HK-2 (cell line): Measurements from ENCODE around the gene ACTN4.
A peak's percentile ranks its signal among the peaks of the same experiment; 100 is the strongest.

Source experiments
- DNase-seq: peaks from one replicate; pipeline ENCODE4 v3.0.0-alpha.2; 2018; ENCODE audit not compliant: unreplicated experiment

The ACTN4 gene

DNA sequence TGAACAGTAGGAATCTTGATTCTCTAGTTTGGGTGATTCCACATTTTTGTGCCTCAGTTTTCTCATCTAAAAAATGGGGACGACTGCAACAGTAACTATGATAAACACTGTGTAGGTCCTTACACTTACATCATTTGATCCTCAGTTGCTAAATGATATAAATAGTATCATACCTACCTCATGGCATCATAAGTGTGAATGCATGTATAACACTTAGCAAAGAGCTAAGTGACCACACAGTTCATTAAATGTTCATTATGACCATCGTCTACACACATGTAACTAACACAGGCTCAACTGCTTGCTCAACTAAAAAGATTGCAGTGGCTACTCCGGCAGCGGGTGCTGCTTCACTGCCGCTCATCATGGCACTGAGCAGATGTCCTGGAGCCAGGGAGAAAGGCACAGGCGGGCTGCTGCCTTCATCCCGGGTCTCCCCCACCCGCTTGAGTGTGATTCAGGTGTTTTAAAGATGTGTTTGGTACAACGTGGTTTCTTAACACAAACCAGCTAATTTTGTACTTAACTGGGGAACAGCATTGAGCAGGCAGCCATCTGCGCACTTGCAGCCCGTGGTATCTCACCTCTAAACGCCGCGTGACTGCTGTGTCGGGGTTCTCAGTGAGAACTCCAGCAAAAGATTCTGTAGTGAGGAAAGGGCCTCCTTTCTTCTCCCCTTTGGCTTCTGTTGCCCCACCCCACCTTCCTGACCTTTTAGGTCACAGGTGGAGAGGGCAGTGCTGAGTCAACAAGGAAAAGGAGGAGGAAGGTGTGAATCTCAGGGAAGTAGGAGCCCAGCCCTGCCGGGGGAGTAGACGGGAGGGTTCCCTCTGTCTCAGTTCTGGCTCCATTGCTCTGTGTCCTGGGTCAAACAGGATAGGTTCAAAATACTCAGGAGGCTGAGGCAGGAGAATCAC, 11.7 kb upstream of the ACTN4 start:
- no peak for DNase-seq

DNA sequence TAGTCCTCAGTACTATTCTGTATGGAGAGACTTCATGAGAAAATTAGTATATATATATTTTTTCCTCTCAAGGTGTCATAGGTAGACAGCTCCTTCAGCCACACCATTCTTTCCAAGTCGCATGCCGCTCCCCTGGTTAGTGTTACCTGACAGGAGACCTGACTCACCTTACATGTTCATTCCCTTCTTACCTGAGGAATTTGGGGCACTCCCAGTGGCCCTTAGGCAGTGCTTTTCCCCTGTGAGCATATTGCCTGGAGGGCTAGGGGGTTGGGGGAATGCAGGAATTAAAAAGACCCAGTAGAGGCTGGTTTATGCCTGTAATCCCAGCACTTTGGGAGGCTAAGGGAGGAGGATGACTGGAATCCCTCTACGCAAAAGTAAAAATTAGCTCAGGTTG, 9.0 kb upstream of the ACTN4 start:
- no peak for DNase-seq

DNA sequence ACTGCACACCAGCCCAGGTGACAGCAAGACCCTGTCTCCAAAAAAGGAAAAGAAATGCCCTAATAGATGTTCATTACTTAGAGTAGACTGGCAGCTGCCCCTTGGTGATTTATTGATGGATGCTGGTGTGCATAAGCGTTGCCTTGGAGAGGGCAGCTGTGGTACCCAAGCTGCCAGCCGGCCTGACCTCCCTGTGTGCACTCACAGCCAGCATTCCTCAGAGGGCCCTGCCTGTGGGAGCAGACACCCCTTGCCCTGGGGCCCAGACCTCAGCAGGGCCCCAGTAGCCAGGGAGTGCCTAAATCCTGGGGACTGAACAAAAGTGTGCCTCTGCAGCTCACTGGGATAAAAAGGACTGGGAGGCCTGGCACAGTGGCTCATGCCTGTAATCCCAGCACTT, 7.8 kb upstream of the ACTN4 start:
- DNase-seq, result no peak

DNA sequence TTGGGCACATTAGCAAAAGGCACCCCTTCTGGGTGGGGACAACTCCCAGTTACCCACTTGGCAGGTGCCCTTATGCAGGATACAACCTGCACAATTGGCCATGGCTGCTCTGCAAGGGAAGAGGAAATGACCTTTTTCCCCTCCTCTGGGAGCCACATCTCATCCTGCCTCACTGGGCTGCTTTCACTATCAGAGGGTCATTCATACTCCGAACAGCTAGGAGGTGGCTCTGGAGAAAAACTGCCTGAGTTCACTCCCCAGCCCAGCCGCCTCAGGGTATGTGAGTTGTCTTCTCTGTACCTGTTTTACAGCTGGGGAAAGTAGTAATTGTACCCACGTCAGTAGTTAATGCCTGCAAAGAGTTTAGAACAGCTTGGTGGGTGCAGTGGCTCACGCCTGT, 7.1 kb upstream of the ACTN4 start:
- no peak for DNase-seq

DNA sequence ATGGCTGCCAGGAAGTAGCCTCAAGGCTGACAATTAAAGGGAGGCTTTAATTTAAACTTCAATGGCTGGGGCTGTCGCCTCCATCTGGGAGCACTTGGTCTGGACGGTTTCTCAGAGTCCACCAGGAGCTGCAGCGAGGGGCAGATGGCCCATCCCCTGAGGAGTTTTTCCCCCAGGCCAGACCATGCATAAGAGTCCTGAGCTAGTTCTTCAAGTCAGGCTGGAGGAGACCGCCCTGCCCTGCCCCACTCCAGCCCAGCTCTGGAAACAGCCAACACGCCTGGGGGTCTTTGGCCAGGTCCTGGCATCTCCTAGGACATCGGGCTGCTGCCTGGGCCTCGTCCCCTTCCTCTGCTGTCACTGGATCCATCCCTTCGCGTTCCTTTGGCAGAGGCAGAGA, 5.3 kb upstream of the ACTN4 start:
- no peak for DNase-seq

DNA sequence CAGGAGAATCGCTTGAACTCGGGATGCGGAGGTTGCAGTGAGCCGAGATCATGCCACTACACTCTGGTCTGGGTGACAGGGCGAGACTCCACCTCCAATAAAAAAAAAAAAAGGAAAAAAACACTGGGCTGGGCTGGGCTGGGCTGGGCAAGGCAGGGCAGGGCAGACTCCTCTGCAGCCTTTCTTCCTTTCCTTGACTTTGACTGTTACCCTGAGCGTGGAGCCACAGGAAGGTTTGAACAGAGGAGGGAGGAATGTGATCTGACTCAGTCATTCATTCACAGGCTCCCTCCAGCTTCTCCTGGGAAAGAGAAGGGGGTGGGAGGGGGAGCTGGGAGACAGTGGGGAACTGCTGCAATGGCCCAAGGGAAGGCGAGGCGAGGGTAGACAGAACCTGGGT, 2.7 kb upstream of the ACTN4 start:
- no peak for DNase-seq

DNA sequence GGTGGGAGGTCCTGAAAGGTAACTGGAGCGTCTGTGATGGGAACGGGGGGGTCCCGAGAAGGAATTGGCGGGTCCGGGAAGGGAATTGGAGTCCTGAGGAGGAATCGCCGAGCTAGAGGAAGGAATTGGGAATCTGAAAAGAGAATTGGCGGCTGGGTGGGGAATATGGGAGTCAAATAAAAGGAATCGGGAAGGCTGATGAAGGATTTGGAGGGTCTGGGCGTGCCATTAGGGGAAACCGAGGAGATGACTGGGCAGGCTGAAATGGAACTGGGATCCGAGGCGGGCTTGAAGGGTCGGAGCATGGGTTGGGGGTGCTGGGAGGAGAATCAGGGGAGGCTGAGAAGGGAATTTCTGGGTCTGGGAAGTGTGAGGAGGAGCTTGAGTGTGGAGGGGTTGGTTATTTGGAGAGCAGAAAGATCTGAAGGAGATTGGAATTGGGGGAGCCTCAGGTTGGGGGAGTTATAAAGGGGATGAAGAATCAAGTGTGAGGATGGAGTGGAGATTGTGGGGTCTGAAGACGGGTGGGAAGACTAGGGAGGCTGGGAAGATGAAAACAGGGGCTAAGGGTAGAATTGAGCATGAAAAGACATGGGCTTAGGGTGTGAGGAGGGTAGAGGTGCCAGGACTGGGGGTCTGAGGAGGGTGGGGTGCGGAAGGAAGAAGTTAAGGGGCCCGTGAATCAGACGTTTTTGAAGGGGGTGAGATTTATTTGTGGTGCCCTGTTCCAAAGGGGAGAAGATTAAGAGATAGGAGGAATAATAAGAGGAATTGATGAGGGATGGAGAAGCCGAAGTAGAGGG, 718 bp downstream of the ACTN4 start:
- DNase-seq, result no peak

DNA sequence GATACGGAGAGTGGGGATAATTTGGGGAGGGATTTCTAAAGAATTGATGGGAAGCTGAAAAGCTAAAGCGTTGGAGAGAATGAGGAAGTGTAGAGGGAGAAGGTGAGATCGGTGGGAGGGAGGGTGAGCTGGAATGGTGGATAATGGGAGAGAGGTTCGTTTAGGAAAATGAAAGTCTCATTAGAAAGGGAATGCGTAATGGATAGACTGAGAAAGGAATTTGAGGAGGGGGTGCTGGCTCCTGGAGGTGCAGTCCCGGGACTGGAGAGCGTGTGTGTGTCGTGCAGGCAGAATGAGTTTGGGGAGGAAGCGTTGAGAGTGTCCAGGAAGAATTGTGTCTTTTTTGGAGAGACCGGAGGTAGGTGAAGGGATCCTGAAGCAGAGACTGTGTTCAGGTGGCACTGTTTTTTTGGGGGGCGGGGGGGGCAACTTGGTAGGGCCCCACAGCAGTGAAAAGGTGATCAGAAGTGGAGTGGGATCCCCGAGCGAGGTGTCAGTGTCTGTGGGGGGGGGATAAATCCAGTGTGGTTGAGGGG, 1.4 kb downstream of the ACTN4 start:
- DNase-seq, result no peak

DNA sequence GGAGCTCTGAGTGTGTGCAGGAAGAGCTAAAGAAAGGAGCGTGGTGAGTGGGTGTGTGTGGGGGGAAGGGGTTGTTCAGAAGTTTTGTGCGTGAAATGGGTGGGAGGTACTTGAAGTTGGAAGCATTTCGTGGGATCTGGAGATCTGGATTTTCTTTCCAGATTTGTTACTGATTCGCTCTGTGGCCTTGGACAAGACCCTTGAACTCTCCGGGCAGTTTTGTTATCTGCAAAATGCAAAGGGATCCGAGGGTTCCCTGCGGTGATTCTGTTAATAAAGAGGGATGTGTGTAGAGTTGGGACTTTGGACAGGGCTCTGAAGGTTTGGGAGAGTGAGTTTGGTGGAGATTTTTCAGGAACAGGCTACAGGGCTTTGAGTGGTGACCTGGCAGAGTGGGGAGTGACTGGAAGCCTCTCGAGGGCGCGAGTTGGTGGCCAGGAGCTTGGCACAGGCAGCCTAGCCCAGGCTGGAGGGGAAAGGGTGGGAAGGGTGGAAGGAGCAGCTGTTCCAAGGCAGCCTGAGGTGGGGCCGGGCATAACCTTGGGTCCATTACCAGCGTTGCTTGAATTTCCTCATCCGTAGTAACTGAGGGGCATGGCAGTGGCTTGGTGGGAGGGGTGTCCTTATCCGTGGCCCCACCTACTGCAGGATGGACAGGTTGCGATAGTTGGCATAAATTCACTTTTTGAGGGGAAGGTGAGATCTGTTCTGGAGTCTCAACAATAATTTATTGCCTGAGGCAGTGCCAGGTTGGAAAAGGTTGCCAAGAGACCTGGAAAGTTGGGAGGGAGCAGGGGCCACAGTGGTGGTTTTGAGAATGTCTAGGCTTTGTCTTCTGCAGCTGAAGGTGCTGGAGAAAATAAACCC, 2.1 kb downstream of the ACTN4 start:
- no peak for DNase-seq

DNA sequence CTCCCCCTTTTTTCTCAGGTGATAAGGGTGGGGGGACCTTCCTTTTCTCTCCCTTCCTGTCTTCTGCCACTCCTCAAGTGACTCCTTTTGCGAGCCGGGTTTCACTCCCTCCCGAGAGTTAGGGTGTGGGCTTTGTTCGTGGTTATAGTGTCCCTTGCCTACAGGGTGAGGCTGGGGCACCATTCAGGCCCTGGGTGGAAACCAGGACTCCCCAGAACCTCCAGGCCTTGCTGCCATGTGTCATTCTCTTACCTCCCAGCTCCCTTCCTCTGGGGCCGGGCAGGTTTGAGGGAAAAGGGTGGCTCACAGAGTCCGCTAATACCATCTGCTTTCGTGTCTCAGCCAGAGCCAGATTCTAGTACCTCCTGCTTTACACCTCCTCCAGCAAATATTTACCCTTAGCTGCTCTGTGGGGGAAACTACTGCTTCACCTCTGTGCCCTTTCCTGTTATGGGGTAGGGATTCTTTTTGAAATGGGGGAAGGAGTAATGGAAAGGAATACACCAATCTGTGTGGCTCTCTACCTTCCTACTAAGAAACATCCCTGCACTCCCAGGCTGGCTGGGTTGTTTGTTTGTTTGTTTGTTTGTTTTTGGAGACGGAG, 2.8 kb downstream of the ACTN4 start:
- no peak for DNase-seq

DNA sequence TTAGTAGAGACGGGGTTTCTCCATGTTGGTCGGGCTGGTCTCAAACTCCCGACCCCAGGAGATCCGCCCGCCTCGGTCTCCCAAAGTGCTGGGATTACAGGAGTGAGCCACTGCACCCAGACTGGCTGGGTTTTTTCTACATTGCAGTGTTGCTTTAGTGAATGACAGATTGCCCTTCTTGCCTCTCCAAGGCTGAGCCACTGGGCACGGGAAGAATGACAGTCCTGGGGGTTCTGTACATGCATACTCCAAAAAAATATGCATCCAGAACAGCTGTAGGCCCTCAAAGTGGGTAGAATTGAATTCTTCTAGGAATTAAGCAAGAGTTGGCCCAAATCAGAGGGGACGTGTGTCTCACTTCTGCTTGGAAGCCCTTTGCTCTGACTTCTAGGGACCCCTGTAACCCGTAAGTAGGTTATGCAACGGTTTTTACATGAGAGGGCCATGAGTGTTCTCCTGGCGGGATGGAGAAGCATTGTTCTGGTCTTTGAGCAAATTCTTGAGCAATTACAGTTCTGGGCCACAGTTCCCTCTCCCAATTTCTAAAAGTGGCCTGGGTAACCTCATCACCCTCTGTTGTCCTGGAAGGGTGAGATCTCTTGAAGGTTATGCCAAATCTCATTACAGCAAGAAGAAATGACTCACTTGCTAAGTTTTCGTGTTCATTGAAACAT, 3.6 kb downstream of the ACTN4 start:
- DNase-seq, result no peak

DNA sequence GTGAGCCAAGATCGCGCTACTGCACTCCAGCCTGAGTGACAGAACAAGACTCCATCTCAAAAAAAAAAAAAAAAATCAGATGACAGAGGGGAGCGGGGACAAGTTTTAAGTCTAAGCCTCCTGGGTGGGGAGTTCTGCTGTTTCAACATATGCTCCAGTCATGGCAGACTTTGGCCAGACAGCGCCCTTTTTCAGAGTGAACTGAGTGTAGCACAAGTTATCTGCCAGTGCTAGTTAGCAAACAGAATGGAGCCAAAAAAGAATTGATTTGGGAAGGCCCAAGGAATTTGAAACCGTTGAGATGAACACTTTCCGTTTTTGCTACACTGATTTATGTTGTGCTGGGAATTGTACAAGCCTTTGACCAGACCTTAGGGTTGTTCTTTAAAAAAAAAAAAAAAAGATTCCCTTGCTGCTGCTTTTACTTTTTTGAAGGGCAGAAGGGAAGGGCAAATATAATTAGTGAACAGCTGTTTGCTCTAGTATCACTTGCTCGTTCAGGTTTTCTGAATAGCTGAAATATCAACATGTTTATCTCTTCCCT, 5.7 kb downstream of the ACTN4 start:
- DNase-seq, result no peak

DNA sequence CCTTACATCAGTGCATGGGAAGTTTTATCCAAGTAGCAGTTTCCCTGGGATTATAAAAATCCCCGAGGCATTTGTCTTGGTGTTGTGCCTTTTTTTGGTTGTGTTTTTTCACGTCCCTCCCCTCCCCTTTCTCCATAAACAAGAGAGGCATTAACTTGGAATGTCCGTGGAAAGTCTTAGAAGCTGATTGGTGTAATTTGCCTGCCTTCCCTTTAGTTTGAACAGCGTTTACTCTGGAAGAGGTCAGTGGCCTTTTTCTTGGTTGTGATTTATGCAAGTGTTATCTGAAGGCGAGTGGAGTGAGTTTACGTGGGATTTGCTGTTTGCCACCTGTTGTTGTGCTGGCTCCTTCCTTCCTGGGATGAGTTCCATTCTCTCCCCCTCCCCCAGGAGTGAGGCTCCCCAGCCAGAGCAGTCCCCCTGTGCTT, 7.2 kb downstream of the ACTN4 start:
- DNase-seq, result no peak

DNA sequence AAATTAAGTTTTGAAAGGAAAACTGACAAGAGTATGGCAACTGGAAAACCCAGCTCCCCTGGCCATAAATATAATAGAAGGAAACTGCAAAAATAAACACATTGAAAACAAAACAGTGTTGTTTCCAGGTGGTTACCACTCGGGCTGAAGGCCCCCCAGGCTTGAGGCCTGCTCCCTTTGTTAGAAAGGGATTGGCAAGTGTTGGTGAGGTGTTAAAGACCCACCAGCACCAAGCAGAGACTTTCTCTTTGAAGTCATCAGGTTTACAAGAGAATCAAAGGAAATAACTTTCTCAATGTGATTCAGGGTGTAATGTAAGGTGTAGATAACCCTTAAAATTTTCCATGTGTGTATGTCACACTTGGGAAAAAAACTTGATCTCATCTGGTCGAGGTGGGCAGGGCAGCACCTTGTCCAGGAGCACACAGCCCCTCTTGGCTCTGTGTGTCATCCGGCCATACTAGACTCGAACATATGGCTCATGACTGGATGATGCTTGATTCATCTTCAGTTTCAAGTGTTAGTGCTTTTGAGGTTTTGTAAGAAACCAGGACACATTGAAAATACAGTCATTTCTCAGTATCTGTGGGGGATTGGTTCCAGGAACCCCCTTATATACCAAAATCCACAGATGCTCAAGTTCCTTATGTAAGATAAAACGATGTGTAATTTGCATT, 7.8 kb downstream of the ACTN4 start:
- no peak for DNase-seq

DNA sequence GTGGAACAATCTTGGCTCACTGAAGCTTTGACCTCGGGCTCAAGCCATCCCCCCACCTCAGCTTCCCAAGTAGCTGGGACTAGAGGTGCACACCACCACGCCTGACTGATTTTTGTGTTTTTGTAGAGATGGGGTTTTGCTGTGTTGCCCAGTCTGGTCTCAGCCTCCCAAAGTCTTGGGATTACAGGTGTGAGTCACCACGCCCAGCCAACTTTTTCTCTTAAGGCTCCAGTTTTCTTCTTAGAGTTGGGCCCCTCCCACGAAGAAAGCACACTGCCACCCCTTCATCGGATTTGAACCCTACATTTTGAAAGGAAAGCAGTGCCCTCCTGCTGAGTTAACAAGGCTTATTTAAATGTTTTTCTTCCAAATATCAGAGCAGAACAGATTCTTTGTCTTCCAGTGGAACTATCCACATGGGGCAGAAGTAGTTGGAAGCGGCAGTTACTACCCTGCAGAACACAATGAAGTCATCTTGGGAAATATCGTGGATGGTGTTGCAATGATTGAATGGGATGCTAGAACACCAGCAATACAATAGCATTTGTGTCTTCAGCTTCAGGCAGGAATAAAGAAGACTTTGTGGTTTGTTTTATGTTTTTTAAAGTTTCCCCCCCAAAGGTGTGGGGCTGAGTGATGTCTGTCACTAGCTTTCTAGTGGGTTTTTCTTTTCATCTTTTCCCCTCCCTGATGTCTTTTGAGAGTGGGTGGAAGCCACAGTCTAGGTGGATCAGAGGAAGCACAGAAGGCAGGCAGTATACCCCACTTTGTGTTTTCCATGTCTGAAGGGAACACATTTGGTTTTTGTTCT, 8.9 kb downstream of the ACTN4 start:
- DNase-seq, result no peak

DNA sequence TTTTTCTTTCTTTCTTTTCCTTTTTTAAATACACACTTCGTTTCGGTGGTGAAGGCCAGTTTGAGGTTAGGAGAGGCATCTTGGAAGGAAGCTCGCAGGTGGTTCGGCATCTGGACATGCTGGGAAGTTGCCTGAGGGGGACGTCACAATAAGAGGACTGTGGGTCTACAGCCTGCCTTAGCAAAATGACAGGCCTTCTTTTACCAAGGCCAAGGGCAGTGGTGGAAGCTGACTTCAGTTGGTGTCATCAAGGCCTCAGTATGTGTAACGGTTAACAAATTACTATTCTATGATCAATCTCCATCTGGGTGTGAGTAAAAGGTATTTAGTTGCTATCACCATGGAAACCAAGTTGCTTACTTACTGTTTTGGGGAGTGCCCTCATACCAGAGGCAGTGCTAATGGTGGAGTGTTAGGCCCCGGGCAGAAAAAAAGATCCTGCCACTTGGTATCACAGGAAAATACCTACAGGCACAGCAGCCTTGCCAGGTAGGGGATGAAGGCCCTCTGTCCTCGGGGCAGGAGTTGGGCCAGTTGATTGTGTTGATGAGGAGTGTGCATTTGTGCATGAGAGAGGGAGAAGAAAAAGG, 10.3 kb downstream of the ACTN4 start:
- peak; percentile 59 for DNase-seq

DNA sequence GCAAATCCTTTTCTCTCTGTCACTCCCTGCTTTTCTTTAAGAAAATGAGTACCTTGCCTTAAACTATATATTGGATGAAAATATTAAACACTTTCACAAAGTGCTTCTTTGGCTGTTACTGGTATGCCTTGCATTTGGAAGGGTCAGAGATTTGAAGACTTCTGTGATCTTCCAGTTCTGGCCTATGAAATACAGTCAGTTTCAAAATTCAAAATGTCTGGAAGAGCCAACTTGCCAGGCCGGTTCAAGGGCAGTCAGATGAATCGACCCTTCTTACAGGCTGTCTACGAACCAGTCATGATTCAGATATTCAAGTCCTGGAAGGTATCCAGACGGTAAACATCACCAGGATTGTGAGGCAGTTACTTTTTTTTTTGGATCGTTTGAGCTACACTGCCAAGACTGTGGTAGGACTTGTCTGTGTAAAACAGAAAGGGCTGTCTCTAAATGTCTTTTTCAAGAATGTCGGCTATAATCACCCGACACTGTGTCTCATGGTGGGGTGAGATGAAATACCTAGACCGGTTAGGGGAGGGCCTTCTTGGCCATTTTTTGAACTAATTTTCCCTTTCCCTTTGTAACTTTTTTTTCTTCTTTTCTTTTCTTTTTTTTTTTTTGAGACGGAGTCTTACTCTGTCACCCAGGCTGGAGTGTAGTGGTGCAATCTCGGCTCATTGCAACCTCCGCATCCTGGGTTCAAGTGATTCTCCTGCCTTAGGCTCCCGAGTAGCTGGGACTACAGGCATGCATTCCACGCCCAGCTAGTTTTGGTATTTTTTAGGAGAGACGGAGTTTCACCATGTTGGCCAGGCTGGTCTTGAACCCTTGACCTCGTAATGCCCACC, 11.2 kb downstream of the ACTN4 start:
- peak; percentile 65 for DNase-seq

DNA sequence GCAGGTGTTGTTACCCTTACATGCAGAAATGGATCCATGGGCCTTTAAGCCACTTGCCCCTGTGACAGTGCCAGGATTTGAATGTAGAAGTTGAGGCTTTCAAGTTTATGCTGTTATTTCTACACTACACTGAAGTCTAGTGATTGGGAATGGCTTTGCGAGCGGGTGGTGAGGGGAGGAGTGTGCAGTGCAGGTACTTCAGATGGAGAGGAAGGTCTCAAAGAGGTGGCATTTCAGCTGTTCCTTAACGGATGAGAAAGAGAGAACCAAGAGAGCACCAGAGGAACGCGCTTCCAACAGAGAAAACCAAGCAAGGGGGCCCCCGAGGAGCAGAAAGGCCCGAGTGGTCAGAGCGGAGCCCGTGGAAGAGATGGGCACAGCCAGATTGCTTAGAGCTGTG, 13.3 kb downstream of the ACTN4 start:
- DNase-seq, result no peak
